HG02938 (cell line): ENCODE data around the gene IQSEC1.

Experiments used
- ATAC-seq: cut with Tn5 transposase; IDR thresholded peaks from one replicate; pipeline ENCODE4 v1.9.1; 2021; ENCODE audit warnings: mild to moderate bottlenecking, moderate library complexity; ENCODE audit not compliant: unreplicated experiment

Gene IQSEC1

GRCh38 chr3:13007251-13007941 lies 65.8 kb downstream of the IQSEC1 start:
- no peak for ATAC-seq

- ATAC-seq, result no peak
These were observed 66.8 kb downstream of the IQSEC1 start for GRCh38 chr3:13006216-13006990.

GRCh38 chr3:13005301-13005700 lies 67.9 kb downstream of the IQSEC1 start:
- ATAC-seq, result no peak

GRCh38 chr3:13004376-13004775 lies 68.9 kb downstream of the IQSEC1 start:
- ATAC-seq, result no peak

- ATAC-seq, result no peak
These were observed 69.6 kb downstream of the IQSEC1 start for GRCh38 chr3:13003608-13004007.

GRCh38 chr3:13002398-13003124 lies 70.7 kb downstream of the IQSEC1 start:
- peak; percentile 70 for ATAC-seq

GRCh38 chr3:12999147-13000140 lies 73.8 kb downstream of the IQSEC1 start:
- ATAC-seq, result peak; percentile 31

- no peak for ATAC-seq
These were observed 74.6 kb downstream of the IQSEC1 start for GRCh38 chr3:12998648-12999047.

GRCh38 chr3:12997387-12997786 lies 75.8 kb downstream of the IQSEC1 start:
- ATAC-seq, result no peak

GRCh38 chr3:12996181-12996506 lies 77.1 kb downstream of the IQSEC1 start:
- ATAC-seq, result no peak

GRCh38 chr3:12995389-12996180 lies 77.6 kb downstream of the IQSEC1 start:
- no peak for ATAC-seq

GRCh38 chr3:12994607-12995388 lies 78.4 kb downstream of the IQSEC1 start:
- ATAC-seq, result peak; percentile 63

- peak; percentile 12 for ATAC-seq
These were observed 78.9 kb downstream of the IQSEC1 start for GRCh38 chr3:12994357-12994606.

- ATAC-seq, result no peak
These were observed 79.5 kb downstream of the IQSEC1 start for GRCh38 chr3:12993517-12994356.

GRCh38 chr3:12992629-12993516 lies 80.4 kb downstream of the IQSEC1 start:
- no peak for ATAC-seq

GRCh38 chr3:12991861-12992281 lies 81.4 kb downstream of the IQSEC1 start:
- no peak for ATAC-seq

GRCh38 chr3:12991481-12991837 lies 81.8 kb downstream of the IQSEC1 start:
- ATAC-seq, result no peak
